Right lobe of liver (tissue), 6 donors: ENCODE data around the gene PFKFB3. TPM values are rescaled to one million over a fixed set of nuclear protein-coding genes. Genes with fewer than 3 reads are reported as not detected.

ENCODE experiments used
- ATAC-seq, 4 donors: fragments of 200-7000 bp; cut with Tn5 transposase; one replicate each; pipeline ENCODE4 v1.9.1; 2020; ENCODE audit warnings: mild to moderate bottlenecking in 4 of 4, moderate library complexity in 4 of 4
- DNase-seq, 3 donors: peaks; one replicate each; pipeline ENCODE4 v3.0.0-alpha.2; 2020
- H3K27ac ChIP-seq, 3 donors: fragments of 200-600 bp; one replicate each; pipeline ENCODE4 v1.8.0; 2022
- H3K27me3 ChIP-seq, 2 donors: fragments of 200-600 bp; one replicate each; pipeline ENCODE4 v1.8.0; 2022
- H3K36me3 ChIP-seq, 4 donors: fragments of 200-600 bp; sonication (generic) in 1 of 4; one replicate each; pipeline versions ENCODE4 v1.5.1 to v1.8.0; 2017 to 2022; ENCODE audit warnings: control low read depth in 1 of 4
- H3K4me1 ChIP-seq, 4 donors: fragments of 200-600 bp; sonication (generic) in 1 of 4; one replicate each; pipeline versions ENCODE4 v1.5.1 to v1.8.0; 2017 to 2022; ENCODE audit warnings: control low read depth in 1 of 4
- H3K4me3 ChIP-seq, 3 donors: fragments of 200-600 bp; one replicate each; pipeline ENCODE4 v1.8.0; 2022
- H3K9me3 ChIP-seq, 4 donors: fragments of 200-600 bp; sonication (generic) in 1 of 4; one replicate each; pipeline versions ENCODE4 v1.5.1 to v1.8.0; 2017 to 2022; ENCODE audit warnings: control low read depth in 1 of 4
- POLR2A ChIP-seq: fragments of 450-650 bp; IDR thresholded peaks from one replicate; pipeline ENCODE4 v1.6.1; 2017; ENCODE audit warnings: antibody characterized with exemption, mild to moderate bottlenecking
- WGBS: methylation state at CpG from one replicate; pipeline ENCODE4 v1.1.6; 2018; ENCODE audit warnings: low coverage, low lambda C conversion rate; ENCODE audit not compliant: insufficient coverage; ENCODE audit errors: missing lambda C conversion rate; 5-methylcytosine and 5-hydroxymethylcytosine counted together
- intact Hi-C, 2 donors: fragments of 100-400 bp; cut with DNase I; formaldehyde crosslinking; loops; one replicate each; pipeline versions ENCODE4 v1.11.2 to v1.14.1; 2022
- total RNA-seq, 6 experiments: library from RNA; depleted of rRNA in 2 of 6; stranded (reverse); fragments of >200 nt in 2 of 6; fragmentation: NEBNext Ultra II Directional in 3 of 6; extraction: Animal tissue kit (Norgen Biotek cat#: 25700) in 3 of 6; gene quantifications; one replicate each; pipeline versions ENCODE4 v1.1.0 to v1.2.4, GENCODE V29; 2016 to 2023
- TF ChIP-seq, protein P1 (sequence below), 4 donors: fragments of 200-600 bp in 3 of 4; fragments of 450-650 bp in 1 of 4; IDR thresholded peaks; one replicate each; pipeline versions ENCODE4 v1.5.1 to v1.8.0; 2016 to 2022; ENCODE audit warnings: antibody characterized with exemption in 4 of 4, mild to moderate bottlenecking in 2 of 4
- donor health status: DM: no; HTN: yes; CAD: no.
- donor health status: DM: no; HTN: no; CAD: no.
- donor health status: DM: no; HTN: no; CAD: no.
- donor health status: DM: no; HTN: yes; CAD: no.
- donor health status: DM: no; HTN: yes; CAD: no.

Gene PFKFB3
- total RNA-seq, 6 experiments from 2014 or later = 6.8 to 57.8 (median 20.8) TPM

DNA sequence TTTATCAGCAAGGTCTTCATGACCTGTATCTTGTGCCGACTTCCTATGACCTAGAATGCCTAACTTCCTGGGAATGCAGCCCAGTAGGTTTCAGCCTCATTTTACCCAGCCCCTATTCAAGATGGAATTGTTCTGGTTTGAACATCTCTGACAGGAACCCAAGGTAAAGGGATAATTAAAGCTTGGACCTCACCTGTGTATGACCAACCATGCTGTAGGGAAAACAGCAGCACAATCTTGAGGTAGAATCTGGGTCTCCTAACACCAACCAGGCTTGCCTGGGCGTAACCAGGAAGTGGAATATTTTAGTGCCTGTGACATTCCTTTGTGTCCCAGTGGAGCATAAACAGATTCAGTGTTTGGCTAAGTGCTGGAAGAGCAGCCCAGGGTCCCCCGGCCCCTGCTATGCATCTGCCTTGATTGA lies 94.1 kb downstream of the PFKFB3 start:
- ATAC-seq = no peak

DNA sequence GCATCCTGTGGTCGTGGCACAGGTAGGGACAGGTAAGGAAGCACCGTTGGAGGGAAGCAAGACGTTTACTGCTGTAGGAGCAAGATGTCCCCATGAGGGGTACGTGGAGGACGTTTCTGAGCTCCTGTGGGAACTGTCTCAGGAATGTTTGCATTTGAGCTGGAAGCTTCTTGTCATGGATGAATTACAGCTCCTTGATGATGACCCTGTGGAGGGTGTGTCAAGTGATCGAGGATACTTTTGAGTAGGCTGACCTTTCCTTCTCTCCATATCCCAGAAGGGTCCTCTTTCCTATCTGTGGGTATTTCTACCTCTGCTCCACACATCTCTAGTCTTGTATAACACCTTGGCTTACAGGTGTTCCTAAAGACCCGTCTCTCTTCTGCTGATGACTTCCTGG lies 94.8 kb downstream of the PFKFB3 start:
- Histone ChIP-seq H3K27me3 (no peaks in the 10 kb centered on the region), H3K36me3 (no peaks in the 10 kb centered on the region), H3K27ac (no peak overlapping the region), H3K4me1 (no peaks in the 10 kb centered on the region), H3K4me3 (no peak overlapping the region), H3K9me3 (no peaks in the 10 kb centered on the region)
- ATAC-seq = no peak
- no peak for TF ChIP-seq POLR2A
- TF ChIP-seq, protein P1, sequence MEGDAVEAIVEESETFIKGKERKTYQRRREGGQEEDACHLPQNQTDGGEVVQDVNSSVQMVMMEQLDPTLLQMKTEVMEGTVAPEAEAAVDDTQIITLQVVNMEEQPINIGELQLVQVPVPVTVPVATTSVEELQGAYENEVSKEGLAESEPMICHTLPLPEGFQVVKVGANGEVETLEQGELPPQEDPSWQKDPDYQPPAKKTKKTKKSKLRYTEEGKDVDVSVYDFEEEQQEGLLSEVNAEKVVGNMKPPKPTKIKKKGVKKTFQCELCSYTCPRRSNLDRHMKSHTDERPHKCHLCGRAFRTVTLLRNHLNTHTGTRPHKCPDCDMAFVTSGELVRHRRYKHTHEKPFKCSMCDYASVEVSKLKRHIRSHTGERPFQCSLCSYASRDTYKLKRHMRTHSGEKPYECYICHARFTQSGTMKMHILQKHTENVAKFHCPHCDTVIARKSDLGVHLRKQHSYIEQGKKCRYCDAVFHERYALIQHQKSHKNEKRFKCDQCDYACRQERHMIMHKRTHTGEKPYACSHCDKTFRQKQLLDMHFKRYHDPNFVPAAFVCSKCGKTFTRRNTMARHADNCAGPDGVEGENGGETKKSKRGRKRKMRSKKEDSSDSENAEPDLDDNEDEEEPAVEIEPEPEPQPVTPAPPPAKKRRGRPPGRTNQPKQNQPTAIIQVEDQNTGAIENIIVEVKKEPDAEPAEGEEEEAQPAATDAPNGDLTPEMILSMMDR (IDR thresholded peaks at IDR 0.05) = no peak
- DNase-seq = peak in 1 of 3 donors; percentile 16
- WGBS = 74% methylated on average over 7 of the region's 7 CpGs
- intact Hi-C loops = no loop called here

More for the DNA sequence above, 94.1 kb downstream of the PFKFB3 start:
- no peaks in the 10 kb centered on the region for H3K27me3 ChIP-seq
- H3K9me3 ChIP-seq = no peaks in the 10 kb centered on the region
- TF ChIP-seq, protein P1 (IDR thresholded peaks at IDR 0.05) = no peak
- TF ChIP-seq POLR2A = no peak
- intact Hi-C loops = no loop called here
- no peaks in the 10 kb centered on the region for H3K4me1 ChIP-seq
- DNase-seq = peak in 1 of 3 donors; percentile 26
- no peak overlapping the region for H3K4me3 ChIP-seq
- H3K36me3 ChIP-seq = no peaks in the 10 kb centered on the region
- H3K27ac ChIP-seq = no peak overlapping the region
- 60% methylated on average over 3 of the region's 3 CpGs for WGBS

DNA sequence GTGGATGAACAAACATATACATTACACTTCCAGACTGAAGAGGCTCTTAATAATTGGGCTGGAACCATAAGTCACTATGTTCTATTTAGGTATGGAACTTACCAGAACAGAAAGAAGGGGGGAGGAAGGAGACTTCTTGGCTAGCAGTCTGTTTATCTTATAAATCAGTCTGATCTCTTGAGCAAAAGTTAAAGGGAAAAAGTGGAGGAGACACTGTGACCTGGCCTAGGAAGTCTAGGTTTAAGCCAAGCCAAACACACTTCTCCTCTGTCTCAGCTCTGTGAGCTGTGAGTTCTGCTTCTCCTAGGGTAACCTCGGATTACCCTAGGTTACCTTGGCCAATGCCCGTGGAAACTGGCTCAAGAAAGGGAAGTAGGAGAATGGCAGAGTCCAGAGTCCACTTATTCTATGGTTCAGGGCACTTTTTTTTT lies 95.2 kb downstream of the PFKFB3 start:
- 9% methylated on average over 2 of the region's 2 CpGs for WGBS
- Histone ChIP-seq H3K4me1 (no peaks in the 10 kb centered on the region), H3K4me3 (no peak overlapping the region), H3K27ac (no peak overlapping the region), H3K27me3 (no peaks in the 10 kb centered on the region), H3K9me3 (no peaks in the 10 kb centered on the region), H3K36me3 (no peaks in the 10 kb centered on the region)
- DNase-seq (peak in 1 of 3 donors; percentile 41), ATAC-seq (peak; percentile 23 to 73 (median 38))
- TF ChIP-seq POLR2A = no peak
- TF ChIP-seq, protein P1 (IDR thresholded peaks at IDR 0.05) = no peak
- intact Hi-C loops = no loop called here

DNA sequence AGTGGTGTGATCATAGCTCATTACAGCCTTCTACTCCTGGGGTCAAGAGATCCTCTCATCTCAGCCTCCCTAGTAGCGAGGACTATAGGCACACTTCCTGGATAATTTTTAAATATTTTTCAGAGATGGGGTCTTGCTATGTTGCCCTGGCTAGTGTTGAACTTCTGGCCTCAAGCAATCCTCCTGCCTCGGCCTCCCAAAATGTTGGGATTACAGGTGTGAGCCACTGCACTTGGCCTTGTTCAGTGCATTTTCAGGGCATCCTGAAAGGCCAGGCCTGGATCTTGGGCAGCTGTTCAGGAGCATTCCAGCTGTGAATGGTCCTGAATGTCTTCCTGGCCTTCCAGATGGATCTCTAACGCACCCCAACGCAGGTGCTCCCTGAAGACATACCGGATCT lies 95.7 kb downstream of the PFKFB3 start:
- WGBS = 88% methylated on average over 1 of the region's 5 CpGs
- no peaks in the 10 kb centered on the region for H3K36me3 ChIP-seq
- H3K27ac ChIP-seq = no peak overlapping the region
- no peaks in the 10 kb centered on the region for H3K27me3 ChIP-seq
- TF ChIP-seq, protein P1 (IDR thresholded peaks at IDR 0.05) = no peak
- no peak for TF ChIP-seq POLR2A
- peak in 1 of 3 donors; percentile 28 for DNase-seq
- H3K4me1 ChIP-seq = no peaks in the 10 kb centered on the region
- no peak overlapping the region for H3K4me3 ChIP-seq
- no peak for ATAC-seq
- no peaks in the 10 kb centered on the region for H3K9me3 ChIP-seq
- intact Hi-C loops = no loop called here

DNA sequence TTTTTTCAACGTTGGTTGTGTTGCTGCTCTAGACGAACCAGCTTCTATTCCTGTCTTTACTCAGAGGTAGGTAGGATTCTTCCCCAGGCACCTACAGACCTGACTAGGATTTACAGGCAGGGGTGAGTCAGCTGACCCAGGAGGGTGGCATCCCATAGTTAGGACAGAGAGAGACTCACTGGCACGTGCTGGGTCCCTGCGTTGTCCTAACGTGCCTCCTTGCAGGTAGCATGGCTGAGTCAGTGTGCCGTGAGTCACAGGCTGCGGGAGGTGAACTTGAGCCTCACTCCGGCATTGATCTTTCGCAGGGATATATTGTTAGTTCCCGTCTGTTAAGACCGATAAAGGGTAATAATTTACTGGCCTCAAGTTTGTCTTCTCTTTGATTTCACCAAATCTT lies 96.5 kb downstream of the PFKFB3 start:
- no peaks in the 10 kb centered on the region for H3K36me3 ChIP-seq
- WGBS = 73% methylated on average over 2 of the region's 11 CpGs
- no peaks in the 10 kb centered on the region for H3K9me3 ChIP-seq
- intact Hi-C loops = no loop called here
- DNase-seq (peak; percentile 42 to 73 (median 53)), ATAC-seq (peak in 3 of 4 donors; percentile 37 to 65 (median 48))
- H3K27ac ChIP-seq = no peak overlapping the region
- no peak overlapping the region for H3K4me3 ChIP-seq
- no peaks in the 10 kb centered on the region for H3K4me1 ChIP-seq
- TF ChIP-seq, protein P1 (IDR thresholded peaks at IDR 0.05) = no peak
- no peak for TF ChIP-seq POLR2A
- H3K27me3 ChIP-seq = no peaks in the 10 kb centered on the region
